ENCODE measurements around the gene DLGAP1. TPM values are rescaled to one million over a fixed set of nuclear protein-coding genes. Genes with fewer than 3 reads are reported as not detected.

DLGAP1 gene
- total and polyA plus RNA-seq, 4 donors: 0.54 to 11.8 (median 3.1) TPM

DNA sequence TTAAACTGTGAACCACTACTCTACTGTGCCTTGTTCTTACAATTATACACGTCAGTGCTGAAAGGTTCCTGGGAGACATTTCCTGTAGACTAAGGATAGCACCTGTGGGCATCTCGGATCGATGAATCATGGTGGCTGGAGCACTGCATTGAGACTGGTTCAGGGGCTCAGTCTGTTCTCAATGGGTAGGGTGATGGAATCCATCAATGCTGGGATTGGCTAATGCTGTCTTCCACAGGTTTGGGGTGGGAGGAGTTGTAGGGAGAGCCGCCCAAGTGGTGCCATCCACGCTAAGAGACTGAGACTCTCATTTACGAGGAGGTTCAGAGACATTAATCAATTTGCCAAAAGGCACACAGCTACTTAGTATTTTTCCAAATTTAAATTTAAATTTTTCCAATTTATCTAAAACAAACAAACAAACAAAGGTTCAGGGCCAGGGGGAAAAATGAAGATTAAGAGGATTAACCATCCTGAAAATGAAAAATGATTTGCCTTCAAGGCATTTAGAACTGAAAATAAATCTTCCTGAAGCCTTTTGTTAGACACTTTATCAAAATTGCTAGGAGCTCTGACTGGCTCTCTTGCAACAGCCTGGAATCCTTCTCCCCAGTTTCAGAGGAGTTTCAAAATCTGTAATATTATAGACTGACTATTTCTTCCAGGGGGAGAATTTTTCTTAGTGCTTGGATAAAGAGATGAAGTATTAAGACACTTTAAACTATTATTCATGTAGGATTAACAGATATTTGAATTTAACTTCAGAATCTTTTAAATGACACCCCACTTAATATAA is 645.9 kb downstream of the DLGAP1 start:
- Histone ChIP-seq H3K27ac (ENCODE audit: low read depth in 1 of 2, low read length in 1 of 2) (no peak overlapping the region), H3K36me3 (ENCODE audit: control insufficient read depth in 4 of 4, insufficient read depth in 4 of 4, low read length in 4 of 4) (no peaks in the 10 kb centered on the region), H3K4me1 (ENCODE audit: control insufficient read depth in 5 of 5, insufficient read depth in 5 of 5, low read length in 5 of 5) (no peaks in the 10 kb centered on the region), H3K9me3 (ENCODE audit: control insufficient read depth in 4 of 4, insufficient read depth in 3 of 4, low read length in 3 of 4) (peaks cover 0 to 2% (median 0%) of the 10 kb centered on the region in 4 donors), H3K4me3 (no peak overlapping the region), H3K9ac (ENCODE audit: insufficient read depth in 1 of 2, low read length in 2 of 2) (no peak overlapping the region), H3K27me3 (ENCODE audit: control insufficient read depth in 3 of 3, insufficient read depth in 3 of 3, low read length in 2 of 3) (no peaks in the 10 kb centered on the region)
- DNase-seq (no peak), ATAC-seq (ENCODE audit: insufficient read depth, low FRiP score) (no peak)
- 80 to 93% methylated on average over 6 of the region's 6 CpGs for WGBS, 2 donors
- TF ChIP-seq CTCF (IDR thresholded peaks at IDR 0.05; ENCODE audit: control extremely low read depth, extremely low read depth): no peak

- Histone ChIP-seq H3K27me3 (ENCODE audit: control insufficient read depth in 3 of 3, insufficient read depth in 3 of 3, low read length in 2 of 3) (no peaks in the 10 kb centered on the region), H3K9me3 (ENCODE audit: control insufficient read depth in 4 of 4, insufficient read depth in 3 of 4, low read length in 3 of 4) (peaks cover 0 to 2% (median 0%) of the 10 kb centered on the region in 4 donors), H3K27ac (ENCODE audit: low read depth in 1 of 2, low read length in 1 of 2) (no peak overlapping the region), H3K4me3 (no peak overlapping the region), H3K4me1 (ENCODE audit: control insufficient read depth in 5 of 5, insufficient read depth in 5 of 5, low read length in 5 of 5) (no peaks in the 10 kb centered on the region), H3K9ac (ENCODE audit: insufficient read depth in 1 of 2, low read length in 2 of 2) (no peak overlapping the region), H3K36me3 (ENCODE audit: control insufficient read depth in 4 of 4, insufficient read depth in 4 of 4, low read length in 4 of 4) (no peaks in the 10 kb centered on the region)
- DNase-seq: no peak
- WGBS, 2 donors: 76 to 90% methylated on average over 4 of the region's 4 CpGs
- no peak for ATAC-seq (ENCODE audit: insufficient read depth, low FRiP score)
- no peak for TF ChIP-seq CTCF (IDR thresholded peaks at IDR 0.05; ENCODE audit: control extremely low read depth, extremely low read depth)
Measured at GRCh38 chr18:3806656-3807055, 648.5 kb downstream of the DLGAP1 start.

GRCh38 chr18:3804336-3804735 is 650.8 kb downstream of the DLGAP1 start:
- H3K9me3 ChIP-seq (ENCODE audit: control insufficient read depth in 4 of 4, insufficient read depth in 3 of 4, low read length in 3 of 4): peaks cover 0 to 3% (median 0%) of the 10 kb centered on the region in 4 donors
- 91% methylated on average over 4 of the region's 4 CpGs for WGBS, 2 donors
- no peaks in the 10 kb centered on the region for H3K4me1 ChIP-seq (ENCODE audit: control insufficient read depth in 5 of 5, insufficient read depth in 5 of 5, low read length in 5 of 5)
- TF ChIP-seq CTCF (IDR thresholded peaks at IDR 0.05; ENCODE audit: control extremely low read depth, extremely low read depth): no peak
- no peak overlapping the region for H3K9ac ChIP-seq (ENCODE audit: insufficient read depth in 1 of 2, low read length in 2 of 2)
- no peaks in the 10 kb centered on the region for H3K36me3 ChIP-seq (ENCODE audit: control insufficient read depth in 4 of 4, insufficient read depth in 4 of 4, low read length in 4 of 4)
- no peak overlapping the region for H3K4me3 ChIP-seq
- H3K27ac ChIP-seq (ENCODE audit: low read depth in 1 of 2, low read length in 1 of 2): no peak overlapping the region
- DNase-seq: no peak
- ATAC-seq (ENCODE audit: insufficient read depth, low FRiP score): no peak
- H3K27me3 ChIP-seq (ENCODE audit: control insufficient read depth in 3 of 3, insufficient read depth in 3 of 3, low read length in 2 of 3): no peaks in the 10 kb centered on the region

All from lung (tissue), 12 donors.